ENCODE data around the gene PCARE. TPM values are rescaled to one million over a fixed set of nuclear protein-coding genes. Genes with fewer than 3 reads are reported as not detected.

The PCARE gene
- under 1 TPM; 0.07 to 0.22 TPM for polyA plus RNA-seq

GRCh38 chr2:29074411-29074810, at the start of gene PCARE:
Gene PCARE, minus strand, starts transcription at chr2:29074523. Its CDS starts 262 bp downstream, at chr2:29074261.
- no peak within 1 kb of the TSS for H3K27ac ChIP-seq (ENCODE audit: low read depth in 2 of 2, low read length in 1 of 2)
- 83 to 88% methylated on average over 8 of the region's 8 CpGs for WGBS, 2 donors
- H3K9me3 ChIP-seq (ENCODE audit: control insufficient read depth in 2 of 2, insufficient read depth in 1 of 2, low read depth in 1 of 2, low read length in 1 of 2) = no peaks in the 10 kb centered on the region
- no peak within 1 kb of the TSS for H3K4me3 ChIP-seq (ENCODE audit: low read depth in 1 of 2, low read length in 2 of 2)
- no peaks in the 10 kb centered on the region for H3K4me1 ChIP-seq (ENCODE audit: control insufficient read depth in 2 of 2, insufficient read depth in 2 of 2, low read length in 1 of 2)
- no peaks in the 10 kb centered on the region for H3K27me3 ChIP-seq (ENCODE audit: control insufficient read depth in 1 of 2, insufficient read depth in 2 of 2, low read length in 2 of 2)
- no peaks in the 10 kb centered on the region for H3K36me3 ChIP-seq (ENCODE audit: control insufficient read depth in 2 of 2, insufficient read depth in 2 of 2, low read length in 1 of 2)

GRCh38 chr2:29123617-29124349, 49.5 kb upstream of the PCARE start:
- Histone ChIP-seq H3K36me3 (ENCODE audit: control insufficient read depth in 2 of 2, insufficient read depth in 2 of 2, low read length in 1 of 2) (no peaks in the 10 kb centered on the region), H3K27me3 (ENCODE audit: control insufficient read depth in 1 of 2, insufficient read depth in 2 of 2, low read length in 2 of 2) (no peaks in the 10 kb centered on the region), H3K4me1 (ENCODE audit: control insufficient read depth in 2 of 2, insufficient read depth in 2 of 2, low read length in 1 of 2) (no peaks in the 10 kb centered on the region), H3K4me3 (ENCODE audit: low read depth in 1 of 2, low read length in 2 of 2) (peak overlapping the region in 1 of 2 donors; percentile 2), H3K27ac (ENCODE audit: low read depth in 2 of 2, low read length in 1 of 2) (peak overlapping the region; percentile 86 to 93), H3K9me3 (ENCODE audit: control insufficient read depth in 2 of 2, insufficient read depth in 1 of 2, low read depth in 1 of 2, low read length in 1 of 2) (no peaks in the 10 kb centered on the region)
- 67 to 69% methylated on average over 3 of the region's 3 CpGs for WGBS, 2 donors

GRCh38 chr2:29120846-29121245, 46.5 kb upstream of the PCARE start:
- no peak overlapping the region for H3K4me3 ChIP-seq (ENCODE audit: low read depth in 1 of 2, low read length in 2 of 2)
- H3K9me3 ChIP-seq (ENCODE audit: control insufficient read depth in 2 of 2, insufficient read depth in 1 of 2, low read depth in 1 of 2, low read length in 1 of 2) = no peaks in the 10 kb centered on the region
- H3K27me3 ChIP-seq (ENCODE audit: control insufficient read depth in 1 of 2, insufficient read depth in 2 of 2, low read length in 2 of 2) = no peaks in the 10 kb centered on the region
- no peaks in the 10 kb centered on the region for H3K4me1 ChIP-seq (ENCODE audit: control insufficient read depth in 2 of 2, insufficient read depth in 2 of 2, low read length in 1 of 2)
- H3K36me3 ChIP-seq (ENCODE audit: control insufficient read depth in 2 of 2, insufficient read depth in 2 of 2, low read length in 1 of 2) = no peaks in the 10 kb centered on the region
- 74 to 83% methylated on average over 2 of the region's 2 CpGs for WGBS, 2 donors
- no peak overlapping the region for H3K27ac ChIP-seq (ENCODE audit: low read depth in 2 of 2, low read length in 1 of 2)

GRCh38 chr2:29119211-29119610, 44.9 kb upstream of the PCARE start:
- Histone ChIP-seq H3K36me3 (ENCODE audit: control insufficient read depth in 2 of 2, insufficient read depth in 2 of 2, low read length in 1 of 2) (no peaks in the 10 kb centered on the region), H3K9me3 (ENCODE audit: control insufficient read depth in 2 of 2, insufficient read depth in 1 of 2, low read depth in 1 of 2, low read length in 1 of 2) (no peaks in the 10 kb centered on the region), H3K27ac (ENCODE audit: low read depth in 2 of 2, low read length in 1 of 2) (no peak overlapping the region), H3K4me1 (ENCODE audit: control insufficient read depth in 2 of 2, insufficient read depth in 2 of 2, low read length in 1 of 2) (peaks cover 2 to 6% of the 10 kb centered on the region in 2 donors), H3K27me3 (ENCODE audit: control insufficient read depth in 1 of 2, insufficient read depth in 2 of 2, low read length in 2 of 2) (no peaks in the 10 kb centered on the region), H3K4me3 (ENCODE audit: low read depth in 1 of 2, low read length in 2 of 2) (no peak overlapping the region)
- WGBS, 2 donors = 46 to 59% methylated on average over 4 of the region's 4 CpGs

GRCh38 chr2:29117636-29118303, 43.4 kb upstream of the PCARE start:
- Histone ChIP-seq H3K4me3 (ENCODE audit: low read depth in 1 of 2, low read length in 2 of 2) (no peak overlapping the region), H3K4me1 (ENCODE audit: control insufficient read depth in 2 of 2, insufficient read depth in 2 of 2, low read length in 1 of 2) (peaks cover 2 to 6% of the 10 kb centered on the region in 2 donors), H3K9me3 (ENCODE audit: control insufficient read depth in 2 of 2, insufficient read depth in 1 of 2, low read depth in 1 of 2, low read length in 1 of 2) (no peaks in the 10 kb centered on the region), H3K36me3 (ENCODE audit: control insufficient read depth in 2 of 2, insufficient read depth in 2 of 2, low read length in 1 of 2) (no peaks in the 10 kb centered on the region), H3K27me3 (ENCODE audit: control insufficient read depth in 1 of 2, insufficient read depth in 2 of 2, low read length in 2 of 2) (no peaks in the 10 kb centered on the region), H3K27ac (ENCODE audit: low read depth in 2 of 2, low read length in 1 of 2) (peak overlapping the region; percentile 88 to 96)
- 50 to 51% methylated on average over 2 of the region's 2 CpGs for WGBS, 2 donors

GRCh38 chr2:29115797-29116781, 41.8 kb upstream of the PCARE start:
- Histone ChIP-seq H3K36me3 (ENCODE audit: control insufficient read depth in 2 of 2, insufficient read depth in 2 of 2, low read length in 1 of 2) (no peaks in the 10 kb centered on the region), H3K4me3 (ENCODE audit: low read depth in 1 of 2, low read length in 2 of 2) (peak overlapping the region; percentile 87 to 92), H3K27ac (ENCODE audit: low read depth in 2 of 2, low read length in 1 of 2) (peak overlapping the region; percentile 93 to 96), H3K4me1 (ENCODE audit: control insufficient read depth in 2 of 2, insufficient read depth in 2 of 2, low read length in 1 of 2) (peaks cover 2 to 6% of the 10 kb centered on the region in 2 donors), H3K9me3 (ENCODE audit: control insufficient read depth in 2 of 2, insufficient read depth in 1 of 2, low read depth in 1 of 2, low read length in 1 of 2) (no peaks in the 10 kb centered on the region), H3K27me3 (ENCODE audit: control insufficient read depth in 1 of 2, insufficient read depth in 2 of 2, low read length in 2 of 2) (no peaks in the 10 kb centered on the region)
- 2 to 9% methylated on average over 32 to 53 of the region's 53 CpGs for WGBS, 2 donors

GRCh38 chr2:29114946-29115609, 40.8 kb upstream of the PCARE start, which contains the start of gene CLIP4:
Gene CLIP4, plus strand, starts transcription at chr2:29115415. Its CDS starts 5,974 bp downstream, at chr2:29121389.
- Histone ChIP-seq H3K4me1 (ENCODE audit: control insufficient read depth in 2 of 2, insufficient read depth in 2 of 2, low read length in 1 of 2) (peaks cover 2 to 6% of the 10 kb centered on the region in 2 donors), H3K4me3 (ENCODE audit: low read depth in 1 of 2, low read length in 2 of 2) (peak within 1 kb of the TSS; percentile 87 to 92)

GRCh38 chr2:29114586-29114945, 40.2 kb upstream of the PCARE start:
- Histone ChIP-seq H3K4me3 (ENCODE audit: low read depth in 1 of 2, low read length in 2 of 2) (peak overlapping the region; percentile 87 to 92), H3K4me1 (ENCODE audit: control insufficient read depth in 2 of 2, insufficient read depth in 2 of 2, low read length in 1 of 2) (peaks cover 2 to 6% of the 10 kb centered on the region in 2 donors), H3K27me3 (ENCODE audit: control insufficient read depth in 1 of 2, insufficient read depth in 2 of 2, low read length in 2 of 2) (no peaks in the 10 kb centered on the region), H3K36me3 (ENCODE audit: control insufficient read depth in 2 of 2, insufficient read depth in 2 of 2, low read length in 1 of 2) (no peaks in the 10 kb centered on the region), H3K27ac (ENCODE audit: low read depth in 2 of 2, low read length in 1 of 2) (peak overlapping the region; percentile 93 to 96), H3K9me3 (ENCODE audit: control insufficient read depth in 2 of 2, insufficient read depth in 1 of 2, low read depth in 1 of 2, low read length in 1 of 2) (no peaks in the 10 kb centered on the region)
- WGBS, 2 donors = 78 to 81% methylated on average over 10 of the region's 10 CpGs

More at GRCh38 chr2:29114946-29115609, 40.8 kb upstream of the PCARE start, which contains the start of gene CLIP4:
- Histone ChIP-seq H3K27ac (ENCODE audit: low read depth in 2 of 2, low read length in 1 of 2) (peak within 1 kb of the TSS; percentile 93 to 96), H3K9me3 (ENCODE audit: control insufficient read depth in 2 of 2, insufficient read depth in 1 of 2, low read depth in 1 of 2, low read length in 1 of 2) (no peaks in the 10 kb centered on the region), H3K36me3 (ENCODE audit: control insufficient read depth in 2 of 2, insufficient read depth in 2 of 2, low read length in 1 of 2) (no peaks in the 10 kb centered on the region), H3K27me3 (ENCODE audit: control insufficient read depth in 1 of 2, insufficient read depth in 2 of 2, low read length in 2 of 2) (no peaks in the 10 kb centered on the region)
- WGBS, 2 donors = 2% methylated on average over 53 to 76 of the region's 76 CpGs

All from esophagus (tissue), 2 donors.